Measurements from ENCODE around the gene GAS2L2. TPM values are rescaled to one million over a fixed set of nuclear protein-coding genes. Genes with fewer than 3 reads are reported as not detected.
"Not testable (repeated sequence)": the region's sequence is repeated elsewhere in the genome, so short reads cannot be mapped to it uniquely, and the experiment has no call there.

Gene GAS2L2
- total RNA-seq, 1 donor from 2014 or later, result not detected

DNA sequence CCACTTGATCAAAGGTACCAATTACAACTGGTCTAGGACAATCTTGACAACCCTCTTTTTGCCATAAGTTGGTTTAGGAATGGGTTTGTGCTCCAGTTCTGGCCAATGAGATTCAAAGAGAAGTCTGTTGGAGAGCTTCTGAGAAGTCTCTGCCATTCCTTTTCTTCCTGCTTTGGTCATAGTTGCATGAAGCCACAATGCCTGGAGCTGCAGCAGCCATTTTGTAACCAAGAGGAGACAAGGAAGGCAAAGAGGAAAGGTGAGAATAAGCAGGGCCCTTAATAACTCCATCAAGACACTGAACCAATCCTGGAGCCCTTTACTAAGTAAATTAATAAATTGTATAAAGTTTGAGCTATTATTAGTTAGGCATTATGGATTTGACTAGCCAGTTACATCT, 4.2 kb upstream of the GAS2L2 start:
- H3K9me3 Mint-ChIP-seq, result no peaks in the 10 kb centered on the region
- no peak overlapping the region for H3K4me3 Mint-ChIP-seq
- no peak for ATAC-seq (ENCODE audit: low read depth)
- CTCF ChIA-PET, result no interaction called here
- TF ChIP-seq, protein P1, sequence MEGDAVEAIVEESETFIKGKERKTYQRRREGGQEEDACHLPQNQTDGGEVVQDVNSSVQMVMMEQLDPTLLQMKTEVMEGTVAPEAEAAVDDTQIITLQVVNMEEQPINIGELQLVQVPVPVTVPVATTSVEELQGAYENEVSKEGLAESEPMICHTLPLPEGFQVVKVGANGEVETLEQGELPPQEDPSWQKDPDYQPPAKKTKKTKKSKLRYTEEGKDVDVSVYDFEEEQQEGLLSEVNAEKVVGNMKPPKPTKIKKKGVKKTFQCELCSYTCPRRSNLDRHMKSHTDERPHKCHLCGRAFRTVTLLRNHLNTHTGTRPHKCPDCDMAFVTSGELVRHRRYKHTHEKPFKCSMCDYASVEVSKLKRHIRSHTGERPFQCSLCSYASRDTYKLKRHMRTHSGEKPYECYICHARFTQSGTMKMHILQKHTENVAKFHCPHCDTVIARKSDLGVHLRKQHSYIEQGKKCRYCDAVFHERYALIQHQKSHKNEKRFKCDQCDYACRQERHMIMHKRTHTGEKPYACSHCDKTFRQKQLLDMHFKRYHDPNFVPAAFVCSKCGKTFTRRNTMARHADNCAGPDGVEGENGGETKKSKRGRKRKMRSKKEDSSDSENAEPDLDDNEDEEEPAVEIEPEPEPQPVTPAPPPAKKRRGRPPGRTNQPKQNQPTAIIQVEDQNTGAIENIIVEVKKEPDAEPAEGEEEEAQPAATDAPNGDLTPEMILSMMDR (IDR thresholded peaks at IDR 0.05), result no peak
- peaks cover 4% of the 10 kb centered on the region for H3K4me1 Mint-ChIP-seq
- intact Hi-C loops (cut with micrococcal nuclease), result no loop called here
- no peak for DNase-seq
- POLR2A ChIA-PET, result no interaction called here
- H3K27me3 Mint-ChIP-seq, result peaks cover 10% of the 10 kb centered on the region
- H3K27ac Mint-ChIP-seq, result no peak overlapping the region
- H3K36me3 Mint-ChIP-seq (ENCODE audit: low read depth), result no peaks in the 10 kb centered on the region

DNA sequence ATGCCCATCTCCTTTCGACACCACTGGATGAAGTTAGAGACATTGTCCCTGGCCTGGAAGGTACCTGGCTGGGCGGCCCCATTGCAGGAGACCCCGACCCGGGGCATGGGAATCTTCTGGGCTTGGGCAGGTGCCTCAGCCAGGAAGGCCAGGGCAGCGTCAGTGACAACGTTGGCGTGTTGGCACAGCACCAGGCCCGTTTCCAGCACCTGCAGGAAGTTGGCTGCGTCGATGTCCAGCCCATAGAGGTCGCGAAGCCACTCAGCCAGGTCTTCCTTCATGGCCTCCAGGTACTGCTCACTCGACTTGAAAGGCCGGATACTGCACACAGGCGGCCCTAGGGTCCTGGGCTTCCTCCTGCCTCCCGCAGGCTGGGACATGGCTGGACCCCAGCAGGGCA, 568 bp downstream of the GAS2L2 start:
- Mint-ChIP-seq H3K4me3 (no peak overlapping the region), H3K36me3 (ENCODE audit: low read depth) (no peaks in the 10 kb centered on the region), H3K27me3 (peaks cover 40% of the 10 kb centered on the region), H3K9me3 (no peaks in the 10 kb centered on the region), H3K27ac (no peak overlapping the region), H3K4me1 (peaks cover 11% of the 10 kb centered on the region)
- TF ChIP-seq, protein P1 (IDR thresholded peaks at IDR 0.05), result no peak
- CTCF ChIA-PET, result no interaction called here
- ATAC-seq (ENCODE audit: low read depth) (no peak), DNase-seq (no peak)
- intact Hi-C loops (cut with micrococcal nuclease), result no loop called here
- POLR2A ChIA-PET, result interaction anchor here (0.7 kb wide), 1 partner anchor 12 kb away, joined by 7 read pairs; no protein-coding TSS in a partner anchor

DNA sequence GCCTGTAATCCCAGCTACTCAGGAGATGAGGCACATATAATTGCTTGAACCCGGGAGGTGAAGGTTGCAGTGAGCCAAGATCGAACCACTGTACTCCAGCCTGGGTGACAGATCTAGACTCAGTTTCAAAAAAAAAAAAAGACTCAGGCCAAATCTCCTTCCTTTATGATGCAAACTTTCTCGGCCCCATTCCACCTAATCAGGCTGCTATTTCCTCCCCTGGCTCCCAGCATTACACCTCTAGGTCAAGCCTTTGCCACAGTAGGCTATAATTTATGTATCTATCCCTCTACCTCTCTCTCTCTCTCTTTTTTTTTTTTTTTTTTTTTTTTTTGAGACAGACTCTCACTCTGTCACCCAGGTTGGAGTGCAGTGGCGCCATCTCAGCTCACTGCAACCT, 1.5 kb downstream of the GAS2L2 start:
- intact Hi-C loops (cut with micrococcal nuclease); ATAC-seq (ENCODE audit: low read depth): not testable (repeated sequence)
- CTCF ChIA-PET, result interaction anchor here (1.0 kb wide), 1 partner anchor 28 kb away, joined by 3 read pairs; no protein-coding TSS in a partner anchor

DNA sequence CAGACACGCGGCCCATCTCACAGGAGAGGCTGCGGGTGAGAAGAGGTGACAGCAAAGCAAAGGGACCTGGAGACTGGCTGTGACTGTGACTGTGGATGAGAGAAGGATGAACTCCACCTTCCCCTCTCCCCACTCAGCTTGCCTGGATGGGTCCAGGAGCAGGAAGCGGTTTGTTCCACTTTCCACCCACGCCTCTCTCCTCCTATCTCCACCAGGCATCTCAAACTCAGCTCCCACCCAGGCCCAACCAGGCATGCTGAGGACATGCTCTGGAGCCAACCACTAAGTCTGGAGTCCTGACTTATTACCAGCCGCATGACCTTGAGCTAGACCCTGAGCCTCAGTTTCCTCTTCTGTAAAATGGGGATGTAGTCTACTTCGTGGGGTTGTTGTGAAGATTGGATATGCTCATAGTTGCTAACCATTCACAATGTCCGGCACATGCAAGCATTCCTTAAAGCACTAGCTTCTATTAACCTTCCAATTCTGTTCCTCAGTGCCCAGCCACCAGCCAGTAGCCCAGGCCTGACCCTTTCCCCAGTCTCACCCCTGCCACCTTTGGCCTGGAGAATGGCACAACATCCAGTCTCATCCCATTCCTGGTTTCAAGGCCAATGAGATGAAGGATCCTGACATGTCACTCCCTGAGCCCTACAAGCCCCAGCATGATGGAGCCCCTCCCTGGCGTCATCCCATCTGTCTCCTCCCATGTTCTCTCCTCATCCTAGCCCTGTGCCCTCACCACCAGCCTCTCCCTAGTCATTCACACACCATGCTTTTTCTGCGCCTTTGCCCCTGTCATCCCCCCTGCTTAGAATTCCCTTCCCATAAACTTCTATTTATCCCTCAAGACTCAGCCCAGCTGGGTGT, 2.3 kb downstream of the GAS2L2 start:
- no peak overlapping the region for H3K4me3 Mint-ChIP-seq
- H3K27me3 Mint-ChIP-seq, result peaks cover 42% of the 10 kb centered on the region
- no peak for ATAC-seq (ENCODE audit: low read depth)
- no peak for DNase-seq
- H3K36me3 Mint-ChIP-seq (ENCODE audit: low read depth), result no peaks in the 10 kb centered on the region
- ChIA-PET CTCF (interaction anchor here (1.0 to 4.0 kb wide), 2 partner anchors 28 to 138 kb away, joined by 3 to 51 read pairs; no protein-coding TSS in a partner anchor), POLR2A (no interaction called here)
- intact Hi-C loops (cut with micrococcal nuclease), result no loop called here
- TF ChIP-seq, protein P1 (IDR thresholded peaks at IDR 0.05), result no peak
- H3K4me1 Mint-ChIP-seq, result peaks cover 6% of the 10 kb centered on the region
- H3K27ac Mint-ChIP-seq, result no peak overlapping the region
- H3K9me3 Mint-ChIP-seq, result no peaks in the 10 kb centered on the region

More for the DNA sequence above, 1.5 kb downstream of the GAS2L2 start:
- not testable (repeated sequence) for H3K36me3 Mint-ChIP-seq (ENCODE audit: low read depth); DNase-seq; H3K4me3 Mint-ChIP-seq; H3K27ac Mint-ChIP-seq; H3K9me3 Mint-ChIP-seq
- POLR2A ChIA-PET, result interaction anchor here (0.7 kb wide), 1 partner anchor 13 kb away, joined by 7 read pairs; no protein-coding TSS in a partner anchor
- Mint-ChIP-seq H3K27me3 (peaks cover 42% of the 10 kb centered on the region), H3K4me1 (peaks cover 11% of the 10 kb centered on the region)

DNA sequence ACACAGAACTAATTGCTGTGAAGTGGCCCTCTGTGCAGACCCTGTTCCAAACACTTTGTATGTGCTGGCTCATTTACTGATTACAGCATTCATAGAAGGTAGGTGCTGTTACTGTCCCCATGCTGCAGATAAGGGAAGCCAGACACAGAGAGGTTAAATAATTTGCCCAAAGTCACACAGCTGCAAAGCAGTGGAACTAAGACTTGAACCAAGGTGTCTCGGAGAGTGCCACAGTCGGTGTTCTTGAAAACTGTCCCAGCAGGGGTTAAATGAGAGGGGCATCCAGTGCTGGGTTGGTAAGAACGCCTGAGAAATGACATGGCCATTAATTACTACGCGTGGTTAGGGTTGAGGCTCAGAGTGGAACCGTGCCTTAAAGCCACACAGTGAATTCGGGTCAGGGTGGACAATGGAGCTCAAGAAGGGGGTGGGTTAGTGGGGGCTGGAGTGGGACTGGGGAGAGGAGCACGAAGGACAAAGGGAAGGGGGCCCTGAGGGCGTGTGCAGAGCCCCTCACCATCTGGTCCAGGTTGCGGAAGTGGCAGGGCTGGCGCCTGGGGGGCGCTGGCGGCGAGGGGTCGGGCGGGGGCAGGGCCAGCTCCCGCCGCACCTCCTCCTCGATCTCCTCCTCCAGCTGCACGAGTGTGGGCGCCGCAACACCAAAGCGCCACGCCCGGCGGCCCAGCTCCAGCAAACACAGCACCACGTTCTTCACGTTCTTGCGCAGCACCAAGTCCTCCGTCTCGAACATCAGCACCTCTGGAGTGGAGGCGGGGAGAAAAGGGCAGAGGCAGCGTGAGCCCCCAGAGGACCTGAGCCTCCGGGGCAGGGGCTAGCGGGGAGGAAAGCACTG, 3.3 kb downstream of the GAS2L2 start:
- POLR2A ChIA-PET, result interaction anchor here (0.6 kb wide), 1 partner anchor 210 kb away, joined by 3 read pairs; no protein-coding TSS in a partner anchor
- Mint-ChIP-seq H3K9me3 (no peaks in the 10 kb centered on the region), H3K4me3 (no peak overlapping the region), H3K27ac (no peak overlapping the region), H3K27me3 (peaks cover 42% of the 10 kb centered on the region), H3K36me3 (ENCODE audit: low read depth) (no peaks in the 10 kb centered on the region), H3K4me1 (peaks cover 6% of the 10 kb centered on the region)
- TF ChIP-seq, protein P1 (IDR thresholded peaks at IDR 0.05), result no peak
- intact Hi-C loops (cut with micrococcal nuclease), result loop anchor here (10.0 kb wide), 1 partner anchor 1205 kb away; no protein-coding TSS in a partner anchor
- no peak for DNase-seq
- no peak for ATAC-seq (ENCODE audit: low read depth)
- CTCF ChIA-PET, result interaction anchor here (0.6 to 4.0 kb wide), 4 partner anchors 14 to 870 kb away, joined by 3 to 51 read pairs (median 4); partner anchors contain the start of gene TAF15
